GM19324 (cell line): ENCODE results near the gene WWOX.
A peak's percentile ranks its signal among the peaks of the same experiment; 100 is the strongest.

ENCODE experiments used
- ATAC-seq: cut with Tn5 transposase; IDR thresholded peaks from one replicate; pipeline ENCODE4 v1.9.1; 2021; ENCODE audit warnings: mild to moderate bottlenecking, moderate library complexity; ENCODE audit not compliant: unreplicated experiment, low FRiP score

WWOX gene

DNA sequence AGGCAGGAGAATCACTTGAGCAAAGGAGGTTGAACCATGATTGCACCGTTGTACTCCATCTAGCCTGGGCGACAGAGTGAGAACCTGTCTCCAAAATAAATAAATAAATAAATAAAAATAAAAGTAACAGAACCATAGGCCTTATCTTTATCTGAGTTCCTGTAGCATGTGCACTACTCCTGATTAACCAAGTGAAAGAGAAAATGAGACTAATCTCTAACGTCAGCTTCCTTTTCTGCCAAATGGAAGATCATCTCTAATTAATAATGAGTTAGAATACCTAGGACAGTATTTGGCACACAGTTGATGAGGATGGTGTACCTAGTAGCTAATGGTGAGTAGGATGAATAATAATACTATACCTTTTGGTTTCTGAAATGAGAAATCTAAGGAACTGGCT is 520.4 kb downstream of the WWOX start:
- ATAC-seq: no peak

DNA sequence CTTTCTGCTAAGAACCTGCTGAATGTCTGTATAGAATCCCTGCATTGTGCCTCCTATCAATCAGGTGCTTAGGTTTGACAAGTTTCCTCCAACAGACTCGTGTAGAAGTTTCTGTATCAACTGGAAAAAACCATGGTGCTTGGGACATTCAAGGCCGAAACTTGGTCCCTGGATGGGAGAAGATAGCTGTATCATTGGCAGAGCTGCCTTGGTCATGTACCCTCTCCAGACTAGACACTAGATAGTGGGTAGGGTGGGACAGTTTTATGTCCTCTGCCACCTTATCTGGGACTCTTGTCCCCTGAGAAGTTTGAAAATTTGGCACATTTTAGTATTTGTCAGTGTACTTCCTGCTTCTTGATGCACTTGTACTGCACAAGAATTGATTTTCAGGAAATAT is 520.8 kb downstream of the WWOX start:
- no peak for ATAC-seq

DNA sequence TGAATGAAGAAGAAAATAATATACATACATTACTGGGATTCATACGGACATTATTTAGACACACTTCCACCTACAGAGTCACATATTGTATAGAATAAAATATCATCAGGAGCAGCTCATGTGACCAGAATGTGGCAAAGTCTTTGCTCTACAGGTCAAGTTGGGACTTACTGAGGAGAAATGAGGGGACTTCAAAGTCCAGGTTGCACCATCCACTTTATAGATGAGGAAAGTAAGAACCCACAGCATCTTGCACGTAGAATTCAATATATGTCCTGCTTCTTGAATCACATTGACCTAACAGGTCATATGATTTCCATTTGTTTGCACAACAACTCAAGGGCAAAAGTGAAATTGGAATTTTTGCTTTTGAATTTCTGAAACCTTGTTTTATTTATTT is 524.3 kb downstream of the WWOX start:
- ATAC-seq: no peak

DNA sequence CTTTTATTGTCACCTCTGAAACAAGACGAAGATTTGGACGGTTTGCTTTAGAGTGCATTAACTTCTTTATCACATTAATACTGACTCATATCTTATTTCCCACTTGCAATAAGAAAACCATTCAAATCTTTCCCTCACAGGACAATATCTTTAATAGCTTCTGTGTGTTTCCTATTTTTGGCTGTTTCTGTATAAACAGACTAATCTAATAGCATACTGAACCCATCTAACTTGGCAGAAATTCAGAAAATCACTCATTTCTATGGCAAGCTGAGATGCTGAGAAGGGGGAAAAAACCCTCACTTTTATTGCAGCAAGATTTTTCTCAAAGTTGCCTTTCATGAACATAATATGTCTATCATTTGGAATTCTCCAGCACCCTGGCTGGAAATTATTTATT is 524.9 kb downstream of the WWOX start:
- ATAC-seq: no peak

DNA sequence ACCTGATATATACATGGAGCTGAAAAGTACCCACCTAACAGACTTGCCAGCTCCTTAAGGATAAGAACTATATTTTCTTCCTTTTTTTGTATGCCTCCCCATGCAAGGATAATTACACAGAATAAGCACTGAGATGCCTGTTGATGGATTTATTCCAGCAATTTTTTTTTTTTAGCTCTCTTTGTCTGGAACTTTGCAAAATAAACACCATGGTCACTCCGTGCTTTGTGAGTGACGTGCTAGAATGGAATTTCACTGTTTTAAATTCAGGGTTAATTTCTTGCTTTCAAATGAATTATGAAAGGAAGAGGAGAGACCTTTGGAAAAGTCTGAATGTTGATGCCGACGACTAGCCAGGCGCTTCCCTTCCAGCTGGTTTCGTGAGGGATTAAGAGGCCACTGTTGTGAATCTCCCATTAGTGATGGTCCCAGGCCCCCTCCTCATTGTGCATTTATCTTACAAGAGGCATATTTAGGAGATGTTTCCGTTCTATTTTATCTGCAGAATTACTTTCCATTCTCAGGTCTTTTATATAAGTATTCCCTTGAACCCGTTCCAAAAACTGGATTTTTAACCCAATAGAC is 529.1 kb downstream of the WWOX start:
- no peak for ATAC-seq

DNA sequence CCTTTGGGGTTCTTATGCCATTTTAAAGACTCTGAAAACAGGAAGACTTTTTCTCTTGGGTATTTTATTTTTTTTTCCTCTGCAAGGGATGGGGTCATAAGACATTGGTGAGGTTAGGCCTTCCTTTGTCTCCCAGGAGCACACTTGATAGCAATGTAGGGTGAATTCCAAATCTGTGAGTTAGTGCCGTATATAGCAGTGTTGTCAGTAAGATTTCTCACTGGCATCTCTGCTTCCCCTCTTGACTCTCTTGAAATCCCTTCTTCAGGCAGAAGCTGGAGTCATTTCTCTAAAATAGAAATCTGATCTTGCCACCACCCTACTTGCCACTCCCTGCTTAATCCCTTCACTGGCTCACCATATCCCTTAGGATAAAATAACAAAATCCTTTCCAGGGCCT is 529.7 kb downstream of the WWOX start:
- no peak for ATAC-seq

DNA sequence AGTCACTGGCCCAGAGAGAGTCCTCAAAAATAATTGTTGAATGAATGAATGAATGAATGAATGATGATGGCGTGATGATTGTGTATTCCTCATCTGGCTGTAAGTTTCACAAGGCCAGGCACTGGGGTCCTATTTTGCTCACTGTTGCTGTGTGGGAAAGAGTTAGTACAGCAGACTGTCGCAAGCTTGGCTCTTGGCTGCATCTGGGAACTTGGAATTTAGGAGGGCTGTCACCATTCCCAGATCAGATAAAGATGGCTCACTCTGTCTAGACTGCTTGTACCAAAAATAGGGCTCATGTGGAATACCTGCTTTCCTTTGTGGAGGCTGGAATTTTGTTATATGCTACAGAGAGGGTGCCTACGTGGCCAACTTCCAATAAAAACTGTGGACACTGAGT is 530.6 kb downstream of the WWOX start:
- ATAC-seq: no peak

DNA sequence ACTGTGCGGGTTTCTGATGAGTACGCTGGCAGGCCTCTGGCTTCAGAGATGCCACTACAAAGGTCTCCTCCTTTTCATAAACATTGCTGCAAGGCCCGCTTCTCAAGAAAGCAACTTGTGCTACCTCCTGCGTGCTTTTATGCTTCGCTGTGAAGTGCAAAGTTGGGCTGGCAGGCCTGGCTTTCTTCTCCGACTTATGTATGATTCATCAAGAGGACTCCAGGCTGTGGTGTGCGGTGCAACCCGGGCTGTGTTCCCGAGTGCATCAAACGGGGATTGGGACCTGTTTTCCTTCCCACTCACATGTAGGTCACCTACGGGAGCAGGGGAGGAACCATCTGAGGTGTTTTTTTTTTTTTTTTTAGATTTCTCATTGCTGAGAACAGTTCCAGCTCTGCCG is 534.1 kb downstream of the WWOX start:
- ATAC-seq: no peak

DNA sequence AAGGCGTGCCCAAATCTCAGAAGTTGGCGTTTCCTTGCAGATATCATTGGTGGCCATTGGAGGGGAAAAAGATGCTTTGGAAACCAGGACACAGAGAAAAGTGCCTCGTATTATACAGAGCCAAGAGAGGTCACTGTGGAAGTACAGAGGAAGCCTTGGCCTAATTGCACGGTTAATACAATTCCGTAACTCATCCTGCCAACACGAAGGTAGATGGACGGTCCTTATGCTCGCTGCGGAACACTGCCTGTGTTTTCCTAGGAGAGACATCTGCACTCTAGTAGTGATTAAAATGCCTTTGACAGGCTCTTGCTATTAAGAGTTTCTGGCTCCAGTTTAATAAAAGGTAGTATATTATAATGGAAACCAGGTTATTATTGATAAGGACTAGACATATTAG is 536.4 kb downstream of the WWOX start:
- ATAC-seq: no peak

DNA sequence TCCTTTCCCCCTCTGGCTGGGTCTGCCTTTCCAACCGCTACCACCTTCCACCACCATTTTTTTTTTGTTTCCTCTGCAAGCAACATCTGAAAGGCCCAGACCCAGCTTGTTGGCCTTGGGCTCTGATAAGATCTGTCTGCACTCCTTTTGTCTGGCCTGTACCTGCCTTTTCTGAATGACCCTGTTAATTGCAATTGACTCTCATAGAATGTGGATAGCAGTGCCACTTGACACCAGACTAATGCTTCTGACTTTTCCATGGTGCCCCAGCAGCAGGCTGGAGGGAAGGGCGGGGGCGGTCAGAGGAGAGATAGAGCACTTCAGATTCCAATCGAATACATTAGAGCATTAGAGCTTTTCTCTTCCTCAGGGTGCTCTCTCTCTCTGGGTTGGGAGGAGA is 538.9 kb downstream of the WWOX start:
- ATAC-seq: no peak

DNA sequence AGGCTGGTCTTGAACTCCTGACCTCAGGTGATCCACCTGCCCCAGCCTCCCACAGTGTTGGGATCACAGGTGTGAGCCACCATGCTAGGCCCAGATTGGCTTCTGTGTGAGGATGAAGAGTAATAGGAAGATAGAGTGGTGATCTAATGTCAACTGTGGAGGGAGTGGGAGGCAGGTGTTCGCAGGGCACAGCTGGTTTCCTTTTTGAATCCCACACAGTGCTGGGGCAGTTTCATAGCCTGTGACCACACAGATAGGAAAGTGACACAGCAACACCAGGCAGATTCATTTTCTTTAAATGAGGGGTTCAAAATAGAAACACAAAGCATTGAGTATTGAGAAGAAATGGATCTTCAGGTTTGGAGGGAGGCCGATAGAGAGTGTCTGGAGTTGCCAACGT is 540.3 kb downstream of the WWOX start:
- peak; percentile 54 for ATAC-seq

DNA sequence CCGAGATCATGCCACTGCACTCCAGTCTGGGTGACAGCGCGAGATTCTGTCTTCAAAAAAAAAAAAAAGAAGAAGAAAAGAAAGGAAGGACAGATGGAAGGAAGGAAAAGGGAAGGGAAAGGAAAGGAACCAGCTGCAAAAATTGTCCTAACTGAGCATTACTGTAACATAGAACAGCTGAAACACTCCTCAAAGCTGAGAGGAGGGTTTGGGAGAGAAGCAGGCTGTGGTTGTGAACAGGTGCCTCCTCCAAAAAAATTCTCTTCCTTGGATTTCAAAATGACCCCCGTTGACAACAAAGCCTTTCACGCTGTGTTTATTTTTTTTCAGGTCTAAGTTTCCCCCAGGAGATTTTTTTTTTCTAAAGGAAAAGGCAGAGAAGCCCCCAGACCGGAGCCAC is 541.4 kb downstream of the WWOX start:
- no peak for ATAC-seq

DNA sequence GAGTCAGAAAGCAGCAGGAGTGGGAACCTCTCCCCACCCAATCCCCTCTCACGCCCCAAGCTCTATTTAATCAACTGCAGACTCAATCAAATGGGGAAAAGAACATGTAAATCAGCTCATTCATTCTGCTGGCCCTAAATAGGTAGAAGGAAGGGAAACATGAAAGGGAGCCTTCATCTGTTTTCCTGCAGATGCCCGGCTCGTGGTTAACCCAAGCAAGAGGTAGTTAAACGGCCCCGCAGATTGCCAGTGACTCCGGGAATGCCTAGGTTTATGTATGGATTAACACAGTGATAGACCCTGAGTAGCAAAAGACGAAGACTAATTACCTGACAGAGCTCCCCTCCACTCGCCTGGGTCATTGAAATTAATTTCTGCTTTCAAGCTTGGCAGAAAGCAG is 542.0 kb downstream of the WWOX start:
- no peak for ATAC-seq

DNA sequence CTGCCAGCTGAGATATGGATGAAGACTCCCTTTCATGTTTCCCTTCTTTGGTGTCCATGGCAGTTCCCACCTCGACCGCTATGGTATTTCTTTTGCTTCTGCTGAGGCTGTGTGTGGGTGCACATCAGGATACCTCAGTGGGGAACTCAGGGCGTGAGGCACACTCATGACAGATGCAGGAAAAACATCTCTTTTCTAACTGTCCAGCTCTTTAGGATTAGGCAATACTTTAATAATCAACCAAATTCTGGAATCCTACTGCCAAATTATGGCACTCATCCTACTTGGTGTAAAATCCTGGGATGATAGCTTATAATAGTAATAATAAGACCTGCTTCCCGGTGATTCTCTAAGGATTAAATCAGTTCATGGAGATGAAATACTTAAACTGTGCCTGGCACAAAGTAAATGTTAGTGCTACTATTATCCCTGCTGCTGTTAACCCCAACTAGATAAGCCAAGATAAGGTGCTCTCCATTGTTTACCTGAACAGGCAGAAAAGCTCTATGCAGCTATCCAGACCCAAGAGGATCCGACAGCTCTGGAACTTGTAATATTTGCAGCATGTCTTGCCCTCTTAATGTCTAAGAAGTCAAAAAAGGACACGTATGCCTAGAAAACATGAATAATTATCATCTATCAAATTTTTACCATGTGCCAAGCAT is 543.3 kb downstream of the WWOX start:
- no peak for ATAC-seq

DNA sequence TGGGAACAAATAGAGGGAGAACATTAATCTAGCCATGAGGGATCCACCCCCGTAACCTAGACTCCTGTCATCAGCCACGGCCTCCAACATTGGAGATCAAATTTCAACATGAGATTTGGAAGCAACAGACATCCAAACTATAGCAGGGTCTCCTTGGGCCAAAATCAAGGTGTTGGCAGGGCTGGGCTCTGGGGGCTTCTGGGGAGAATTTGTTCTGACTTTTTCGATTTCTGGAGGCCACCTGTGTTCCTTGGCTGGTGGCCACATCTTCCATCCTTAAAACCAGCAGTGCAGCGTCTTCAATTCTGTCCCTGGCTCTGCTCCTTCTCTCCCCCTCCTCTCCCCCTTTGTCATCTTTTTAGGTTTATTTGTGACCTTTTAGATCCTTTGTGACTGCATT is 546.2 kb downstream of the WWOX start:
- ATAC-seq: no peak

DNA sequence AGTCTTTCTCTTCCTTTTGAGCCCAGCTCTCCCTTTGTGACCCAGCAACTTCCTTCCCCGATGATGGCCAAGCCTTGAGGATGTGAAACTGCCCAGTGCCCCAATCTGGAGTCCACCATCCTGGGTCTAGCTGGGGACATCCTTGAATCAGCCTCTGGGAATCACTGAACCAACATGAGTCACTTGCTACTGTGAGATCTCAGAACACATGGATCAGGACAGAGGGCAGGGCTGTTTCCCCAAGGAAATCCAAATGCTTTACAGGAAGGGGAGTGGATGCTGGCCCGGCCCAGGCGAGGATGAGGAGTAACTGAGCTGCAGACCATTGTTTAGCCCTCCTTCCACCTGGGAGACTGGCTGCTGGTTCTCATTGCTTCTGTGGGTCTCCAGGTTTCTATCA is 547.6 kb downstream of the WWOX start:
- no peak for ATAC-seq

DNA sequence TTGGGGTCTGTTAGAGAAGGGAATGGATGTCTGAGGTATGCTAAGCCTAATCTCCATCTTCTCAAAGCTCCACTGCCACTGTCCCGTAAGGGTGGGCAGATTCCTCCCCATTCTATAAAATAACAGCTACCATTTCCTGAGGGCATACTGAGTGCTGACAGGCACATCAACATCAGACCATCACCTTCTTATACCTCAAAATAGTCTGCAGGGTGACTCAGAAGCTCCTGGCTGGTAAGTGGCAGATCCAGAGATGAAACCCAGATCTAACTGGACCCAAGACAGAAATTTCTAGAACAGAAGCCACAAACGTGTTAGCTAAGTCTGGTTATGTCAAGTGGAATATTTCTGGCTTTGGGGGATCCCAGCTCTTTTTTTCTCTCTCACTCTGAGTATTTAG is 548.0 kb downstream of the WWOX start:
- no peak for ATAC-seq

DNA sequence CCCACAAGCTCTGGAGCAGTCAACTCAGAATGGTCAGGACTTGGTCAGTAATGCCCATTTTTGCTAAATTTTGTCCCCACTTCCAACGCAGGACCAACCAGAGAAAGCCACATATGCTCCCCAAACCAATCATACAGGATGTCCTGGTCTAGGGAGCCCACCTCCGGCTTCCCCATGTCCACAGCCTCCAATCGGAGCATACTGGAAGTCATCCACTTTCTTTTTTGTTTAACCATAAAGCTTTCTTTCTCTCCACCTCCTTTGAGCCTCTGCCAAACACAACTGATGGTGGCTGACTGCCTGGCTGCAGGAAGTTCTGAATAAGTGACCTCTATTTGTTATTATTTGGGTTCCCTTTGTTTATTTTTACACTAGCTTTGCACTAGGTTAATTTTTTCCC is 549.1 kb downstream of the WWOX start:
- no peak for ATAC-seq

DNA sequence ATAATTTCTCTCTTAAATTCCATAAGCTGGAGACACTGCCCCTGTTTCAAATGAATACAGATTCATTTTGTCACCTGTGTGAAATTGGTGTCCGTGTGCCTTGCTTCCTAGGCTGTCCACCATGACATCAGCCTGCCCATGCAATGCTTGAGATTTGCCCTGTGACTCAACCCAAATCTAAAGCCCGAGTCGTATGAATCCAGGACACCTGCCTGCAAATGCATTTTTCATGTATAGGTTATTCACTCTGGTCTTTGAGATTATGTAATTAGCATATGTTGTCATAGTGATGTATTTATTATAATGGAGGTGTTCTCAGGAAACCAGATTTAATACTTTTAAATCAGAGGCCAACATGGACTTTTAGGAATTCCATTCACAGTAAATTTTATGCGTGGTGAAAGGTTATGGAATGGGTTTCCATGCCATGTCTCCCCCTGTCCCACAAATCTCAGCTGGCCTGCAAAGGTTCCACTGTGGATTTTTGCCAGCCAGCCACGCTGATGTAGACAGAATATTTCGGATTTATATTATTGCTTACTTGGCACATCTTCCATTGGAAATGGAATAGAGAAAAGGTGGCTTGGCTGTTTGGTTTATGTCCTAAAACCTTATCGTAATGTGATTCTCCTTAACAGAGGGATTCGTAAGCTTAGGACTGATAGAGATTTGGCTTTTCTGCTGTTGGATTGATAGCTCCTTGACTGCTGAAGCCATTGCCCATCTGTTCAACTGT is 551.1 kb downstream of the WWOX start:
- ATAC-seq: no peak

DNA sequence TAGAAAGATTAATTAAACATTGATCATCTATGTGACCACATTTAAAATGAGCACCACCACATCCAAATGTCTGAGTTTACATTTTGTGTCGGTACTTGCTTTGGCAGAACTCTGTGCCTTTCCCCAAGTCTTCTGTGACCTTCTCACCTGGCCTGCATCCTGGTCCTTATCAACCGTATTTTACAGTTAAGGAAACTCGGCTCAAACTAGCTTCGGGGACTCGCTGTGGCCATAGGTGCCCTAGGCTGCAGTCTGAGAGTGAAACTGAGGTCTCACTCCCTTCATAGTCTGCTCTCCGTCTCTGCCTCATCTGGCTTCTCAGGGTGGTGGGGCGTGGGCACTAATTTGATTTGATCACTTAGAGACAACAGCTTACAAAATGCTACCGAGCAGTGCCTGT is 555.5 kb downstream of the WWOX start:
- ATAC-seq: no peak

DNA sequence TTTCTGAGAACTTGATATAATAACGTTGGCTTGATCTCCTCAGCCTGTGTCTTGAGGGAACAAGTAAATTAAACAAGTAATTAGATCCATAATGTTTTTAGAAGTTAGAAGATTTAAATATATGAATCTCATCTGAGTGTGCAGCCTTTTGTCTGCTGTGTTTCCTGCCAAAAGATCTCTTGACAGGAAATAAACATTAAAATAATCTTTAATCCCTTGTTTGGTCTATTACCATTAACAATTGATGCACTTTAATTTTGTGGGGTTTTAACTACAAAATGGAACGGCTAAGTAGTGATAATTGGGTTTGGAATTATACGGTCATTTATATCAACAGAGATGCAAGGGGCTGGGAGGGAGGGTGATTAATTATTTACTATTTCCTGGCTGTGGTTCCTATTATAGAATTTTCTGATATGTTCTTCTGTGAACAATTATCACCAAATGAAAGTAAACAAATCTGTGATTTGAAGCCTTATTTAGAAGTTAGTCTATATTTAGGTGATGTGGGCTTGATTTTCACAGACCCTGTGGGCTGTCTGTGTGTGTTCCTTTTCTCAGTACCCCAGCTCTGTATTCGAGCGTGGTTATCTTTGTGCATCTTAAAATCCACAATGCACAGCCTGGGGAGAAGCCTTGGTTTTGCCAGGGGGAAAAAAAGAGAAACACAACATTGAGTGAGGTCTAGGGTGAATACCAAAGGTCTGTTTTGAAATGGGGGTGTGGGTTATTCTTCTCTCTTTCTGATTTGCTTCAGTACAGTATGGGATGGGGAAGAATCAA is 556.1 kb downstream of the WWOX start:
- ATAC-seq: no peak
